ENCODE data around the gene CDK6. TPM values are rescaled to one million over a fixed set of nuclear protein-coding genes. Genes with fewer than 3 reads are reported as not detected.

CDK6 gene
- total and polyA plus RNA-seq, 2 experiments from 2014 or later = 7.4 to 23.7 TPM

DNA sequence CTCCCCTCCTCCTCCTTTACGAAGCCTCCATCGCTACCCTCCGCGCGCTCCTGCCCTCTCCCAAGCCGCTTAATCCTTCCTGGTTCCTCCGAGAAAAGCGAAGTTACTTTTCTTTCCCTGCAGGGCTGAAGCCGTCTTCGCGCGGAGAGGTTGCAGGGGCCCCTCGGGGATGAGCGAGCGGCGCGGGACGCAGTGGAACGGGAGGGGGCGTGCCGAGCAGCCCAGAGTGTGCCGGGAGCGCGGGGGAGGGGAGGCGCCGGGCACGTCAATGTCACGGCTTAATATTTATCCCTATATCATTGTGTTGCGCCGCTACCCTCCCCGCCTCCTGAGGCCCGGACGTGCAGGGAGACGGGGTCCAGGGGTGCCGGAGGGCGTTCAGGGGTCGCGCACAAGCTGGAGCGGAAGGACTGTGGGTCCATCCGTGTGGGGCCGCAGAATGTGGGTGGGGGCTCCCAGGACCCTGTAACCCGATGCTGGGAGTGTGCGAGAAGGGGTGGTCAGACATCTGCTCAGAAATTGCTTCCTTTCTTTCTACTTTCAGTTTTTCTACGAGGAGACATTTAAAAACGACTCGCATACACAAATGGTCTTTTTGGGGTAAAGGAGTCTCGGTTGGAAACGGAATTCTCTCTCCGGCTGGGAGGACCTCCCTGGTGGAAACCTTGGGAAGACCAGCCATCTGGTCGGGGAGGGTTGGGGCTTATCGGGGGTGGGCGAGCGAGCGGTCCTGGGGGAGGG, 2.4 kb downstream of the CDK6 start:
- H3K4me3 Mint-ChIP-seq = peak overlapping the region; percentile 96
- peaks cover 8% of the 10 kb centered on the region; the same call in 2 of the 3 replicates for H3K36me3 Mint-ChIP-seq (ENCODE audit: low read depth)
- peaks cover 20% of the 10 kb centered on the region for H3K79me2 ChIP-seq (replicated peaks; ENCODE audit: insufficient read depth)

More for the DNA sequence above, 2.4 kb downstream of the CDK6 start:
- Histone ChIP-seq H3K4me1 (ENCODE audit: insufficient read depth) (peaks cover 47% of the 10 kb centered on the region), H4K20me1 (replicated peaks; ENCODE audit: insufficient read depth) (no peaks in the 10 kb centered on the region), H3K4me2 (peak overlapping the region; percentile 92), H2AFZ (peak overlapping the region; percentile 28; the same call in 1 of the 2 replicates), H3F3A (replicated peaks; ENCODE audit: low read depth) (no peaks in the 10 kb centered on the region), H3K4me3 (peak overlapping the region; percentile 70), H3K36me3 (ENCODE audit: insufficient read depth) (no peaks in the 10 kb centered on the region), H3K9me2 (ENCODE audit: insufficient read depth) (no peaks in the 10 kb centered on the region), H3K27me3 (ENCODE audit: insufficient read depth) (peaks cover 26% of the 10 kb centered on the region), H3K27ac (ENCODE audit: low read depth) (no peak overlapping the region)
- DNase-seq (ENCODE audit: low spot score) (peak; percentile 67), ATAC-seq (peak; percentile 14)
- TF ChIP-seq ETS1 (IDR thresholded peaks at IDR 0.05) = 0 out of 2 replicates have a peak, but pooled peaks have one; percentile 33
- TF ChIP-seq, protein P1, sequence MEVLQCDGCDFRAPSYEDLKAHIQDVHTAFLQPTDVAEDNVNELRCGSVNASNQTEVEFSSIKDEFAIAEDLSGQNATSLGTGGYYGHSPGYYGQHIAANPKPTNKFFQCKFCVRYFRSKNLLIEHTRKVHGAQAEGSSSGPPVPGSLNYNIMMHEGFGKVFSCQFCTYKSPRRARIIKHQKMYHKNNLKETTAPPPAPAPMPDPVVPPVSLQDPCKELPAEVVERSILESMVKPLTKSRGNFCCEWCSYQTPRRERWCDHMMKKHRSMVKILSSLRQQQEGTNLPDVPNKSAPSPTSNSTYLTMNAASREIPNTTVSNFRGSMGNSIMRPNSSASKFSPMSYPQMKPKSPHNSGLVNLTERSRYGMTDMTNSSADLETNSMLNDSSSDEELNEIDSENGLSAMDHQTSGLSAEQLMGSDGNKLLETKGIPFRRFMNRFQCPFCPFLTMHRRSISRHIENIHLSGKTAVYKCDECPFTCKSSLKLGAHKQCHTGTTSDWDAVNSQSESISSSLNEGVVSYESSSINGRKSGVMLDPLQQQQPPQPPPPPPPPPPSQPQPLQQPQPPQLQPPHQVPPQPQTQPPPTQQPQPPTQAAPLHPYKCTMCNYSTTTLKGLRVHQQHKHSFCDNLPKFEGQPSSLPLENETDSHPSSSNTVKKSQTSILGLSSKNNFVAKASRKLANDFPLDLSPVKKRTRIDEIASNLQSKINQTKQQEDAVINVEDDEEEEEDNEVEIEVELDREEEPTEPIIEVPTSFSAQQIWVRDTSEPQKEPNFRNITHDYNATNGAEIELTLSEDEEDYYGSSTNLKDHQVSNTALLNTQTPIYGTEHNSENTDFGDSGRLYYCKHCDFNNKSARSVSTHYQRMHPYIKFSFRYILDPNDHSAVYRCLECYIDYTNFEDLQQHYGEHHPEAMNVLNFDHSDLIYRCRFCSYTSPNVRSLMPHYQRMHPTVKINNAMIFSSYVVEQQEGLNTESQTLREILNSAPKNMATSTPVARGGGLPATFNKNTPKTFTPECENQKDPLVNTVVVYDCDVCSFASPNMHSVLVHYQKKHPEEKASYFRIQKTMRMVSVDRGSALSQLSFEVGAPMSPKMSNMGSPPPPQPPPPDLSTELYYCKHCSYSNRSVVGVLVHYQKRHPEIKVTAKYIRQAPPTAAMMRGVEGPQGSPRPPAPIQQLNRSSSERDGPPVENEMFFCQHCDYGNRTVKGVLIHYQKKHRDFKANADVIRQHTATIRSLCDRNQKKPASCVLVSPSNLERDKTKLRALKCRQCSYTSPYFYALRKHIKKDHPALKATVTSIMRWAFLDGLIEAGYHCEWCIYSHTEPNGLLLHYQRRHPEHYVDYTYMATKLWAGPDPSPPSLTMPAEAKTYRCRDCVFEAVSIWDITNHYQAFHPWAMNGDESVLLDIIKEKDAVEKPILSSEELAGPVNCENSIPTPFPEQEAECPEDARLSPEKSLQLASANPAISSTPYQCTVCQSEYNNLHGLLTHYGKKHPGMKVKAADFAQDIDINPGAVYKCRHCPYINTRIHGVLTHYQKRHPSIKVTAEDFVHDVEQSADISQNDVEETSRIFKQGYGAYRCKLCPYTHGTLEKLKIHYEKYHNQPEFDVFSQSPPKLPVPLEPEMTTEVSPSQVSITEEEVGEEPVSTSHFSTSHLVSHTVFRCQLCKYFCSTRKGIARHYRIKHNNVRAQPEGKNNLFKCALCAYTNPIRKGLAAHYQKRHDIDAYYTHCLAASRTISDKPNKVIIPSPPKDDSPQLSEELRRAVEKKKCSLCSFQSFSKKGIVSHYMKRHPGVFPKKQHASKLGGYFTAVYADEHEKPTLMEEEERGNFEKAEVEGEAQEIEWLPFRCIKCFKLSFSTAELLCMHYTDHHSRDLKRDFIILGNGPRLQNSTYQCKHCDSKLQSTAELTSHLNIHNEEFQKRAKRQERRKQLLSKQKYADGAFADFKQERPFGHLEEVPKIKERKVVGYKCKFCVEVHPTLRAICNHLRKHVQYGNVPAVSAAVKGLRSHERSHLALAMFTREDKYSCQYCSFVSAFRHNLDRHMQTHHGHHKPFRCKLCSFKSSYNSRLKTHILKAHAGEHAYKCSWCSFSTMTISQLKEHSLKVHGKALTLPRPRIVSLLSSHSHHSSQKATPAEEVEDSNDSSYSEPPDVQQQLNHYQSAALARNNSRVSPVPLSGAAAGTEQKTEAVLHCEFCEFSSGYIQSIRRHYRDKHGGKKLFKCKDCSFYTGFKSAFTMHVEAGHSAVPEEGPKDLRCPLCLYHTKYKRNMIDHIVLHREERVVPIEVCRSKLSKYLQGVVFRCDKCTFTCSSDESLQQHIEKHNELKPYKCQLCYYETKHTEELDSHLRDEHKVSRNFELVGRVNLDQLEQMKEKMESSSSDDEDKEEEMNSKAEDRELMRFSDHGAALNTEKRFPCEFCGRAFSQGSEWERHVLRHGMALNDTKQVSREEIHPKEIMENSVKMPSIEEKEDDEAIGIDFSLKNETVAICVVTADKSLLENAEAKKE (CRISPR knock-in tag; IDR thresholded peaks at IDR 0.05) = no peak
- TF ChIP-seq, protein P2, sequence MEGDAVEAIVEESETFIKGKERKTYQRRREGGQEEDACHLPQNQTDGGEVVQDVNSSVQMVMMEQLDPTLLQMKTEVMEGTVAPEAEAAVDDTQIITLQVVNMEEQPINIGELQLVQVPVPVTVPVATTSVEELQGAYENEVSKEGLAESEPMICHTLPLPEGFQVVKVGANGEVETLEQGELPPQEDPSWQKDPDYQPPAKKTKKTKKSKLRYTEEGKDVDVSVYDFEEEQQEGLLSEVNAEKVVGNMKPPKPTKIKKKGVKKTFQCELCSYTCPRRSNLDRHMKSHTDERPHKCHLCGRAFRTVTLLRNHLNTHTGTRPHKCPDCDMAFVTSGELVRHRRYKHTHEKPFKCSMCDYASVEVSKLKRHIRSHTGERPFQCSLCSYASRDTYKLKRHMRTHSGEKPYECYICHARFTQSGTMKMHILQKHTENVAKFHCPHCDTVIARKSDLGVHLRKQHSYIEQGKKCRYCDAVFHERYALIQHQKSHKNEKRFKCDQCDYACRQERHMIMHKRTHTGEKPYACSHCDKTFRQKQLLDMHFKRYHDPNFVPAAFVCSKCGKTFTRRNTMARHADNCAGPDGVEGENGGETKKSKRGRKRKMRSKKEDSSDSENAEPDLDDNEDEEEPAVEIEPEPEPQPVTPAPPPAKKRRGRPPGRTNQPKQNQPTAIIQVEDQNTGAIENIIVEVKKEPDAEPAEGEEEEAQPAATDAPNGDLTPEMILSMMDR (conservative IDR thresholded peaks at IDR 0.05; ENCODE audit: low read depth in 2 of 2) = peak in 1 of 2 experiments; percentile 37; a peak in 2 of 4 replicates
- no peak; the same call in 1 of the 2 replicates for TF ChIP-seq POLR2AphosphoS5 (IDR thresholded peaks at IDR 0.05; ENCODE audit: low read depth)
- Mint-ChIP-seq H3K27ac (no peak overlapping the region), H3K9me3 (no peaks in the 10 kb centered on the region; the same call in 2 of the 3 replicates), H3K27me3 (ENCODE audit: insufficient read depth, low read depth, poor library complexity) (peaks cover 42% of the 10 kb centered on the region), H3K4me1 (peaks cover 42% of the 10 kb centered on the region)
